K562 (cell line): ENCODE measurements around the gene ACYP2. TPM values are rescaled to one million over a fixed set of nuclear protein-coding genes. Genes with fewer than 3 reads are reported as not detected.

Experiments used
- ASH1L ChIP-seq: fragments of 450-650 bp; IDR thresholded peaks from 2 replicates; pipeline ENCODE4 v1.6.1; 2018; ENCODE audit warnings: borderline replicate concordance, mild to moderate bottlenecking, low read depth; ENCODE audit not compliant: partially characterized antibody
- ATF7 ChIP-seq: fragments of 450-650 bp; IDR thresholded peaks from 2 replicates; pipeline ENCODE4 v1.7.1; 2014; ENCODE audit warnings: mild to moderate bottlenecking, moderate library complexity
- CREM ChIP-seq: IDR thresholded peaks from 2 replicates; pipeline ENCODE4 v1.6.1; 2014; ENCODE audit warnings: antibody characterized with exemption, low read depth
- ERF ChIP-seq: fragments of 450-650 bp; formaldehyde crosslinking; IDR thresholded peaks from 2 replicates; pipeline ENCODE4 v1.4.0; 2020; ENCODE audit warnings: mild to moderate bottlenecking, mixed read lengths
- JUND ChIP-seq, 2 experiments: IDR thresholded peaks; 2 replicates in 1 of 2; 3 replicates in 1 of 2; pipeline ENCODE4 v1.6.1; 2011; ENCODE audit warnings: borderline replicate concordance in 2 of 2, low read depth in 2 of 2, low read length in 2 of 2, improper control_type of control experiment in 1 of 2, missing biosample characterization in 1 of 2, missing genetic modification characterization in 1 of 2, missing genetic modification reagents in 1 of 2
- MAFG ChIP-seq: fragments of 450-650 bp; conservative IDR thresholded peaks from 2 replicates; pipeline ENCODE4 v1.6.1; 2016; ENCODE audit warnings: missing genetic modification characterization, missing compliant biosample characterization
- MCM2 ChIP-seq: fragments of 450-650 bp; IDR thresholded peaks from 2 replicates; pipeline ENCODE4 v1.6.1; 2017; ENCODE audit warnings: low read depth, mild to moderate bottlenecking
- MLLT1 ChIP-seq, 2 experiments: fragments of 450-650 bp; IDR thresholded peaks; 2 replicates each; pipeline ENCODE4 v1.6.1; 2016
- MLX ChIP-seq, 2 experiments: fragments of 450-650 bp in 1 of 2; sonication (generic) in 1 of 2; formaldehyde crosslinking; conservative IDR thresholded peaks; 2 replicates each; pipeline versions ENCODE4 v1.4.0 to v1.8.1; 2020 to 2022; ENCODE audit warnings: mild to moderate bottlenecking in 1 of 2, missing genetic modification reagents in 1 of 2
- NFRKB ChIP-seq: fragments of 450-650 bp; IDR thresholded peaks from 2 replicates; pipeline ENCODE4 v1.6.1; 2016; ENCODE audit warnings: low read depth
- RBM14 ChIP-seq: fragments of 200-400 bp; formaldehyde crosslinking; IDR thresholded peaks from 2 replicates; pipeline ENCODE4 v1.6.1; 2018; ENCODE audit warnings: low read depth, mild to moderate bottlenecking, low read length, moderate library complexity, borderline replicate concordance; ENCODE audit not compliant: insufficient read depth
- TCF15 ChIP-seq: fragments of 250-450 bp; sonication (Bioruptor Pico); IDR thresholded peaks from 2 replicates; pipeline ENCODE4 v1.8.0; 2022; ENCODE audit warnings: moderate library complexity, mild to moderate bottlenecking, inconsistent platforms
- TFAP4 ChIP-seq: sonication (generic); formaldehyde crosslinking; IDR thresholded peaks from 2 replicates; pipeline ENCODE4 v1.8.0; 2022; ENCODE audit warnings: missing genetic modification reagents, mild to moderate bottlenecking, moderate library complexity, borderline replicate concordance
- YY1 ChIP-seq, 3 experiments: IDR thresholded peaks; 2 replicates each; pipeline ENCODE4 v1.6.1; 2011; ENCODE audit warnings: low read length in 2 of 3, mild to moderate bottlenecking in 2 of 3, moderate library complexity in 2 of 3, borderline replicate concordance in 1 of 3, control low read depth in 1 of 3, low read depth in 1 of 3; ENCODE audit not compliant: insufficient read depth in 3 of 3, insufficient replicate concordance in 2 of 3, control insufficient read depth in 1 of 3, insufficient read length in 1 of 3; ENCODE audit errors: extremely low read depth in 1 of 3
- ZFP36 ChIP-seq: fragments of 150-350 bp; IDR thresholded peaks from 2 replicates; pipeline ENCODE4 v1.6.1; 2018; ENCODE audit warnings: low read length, low read depth; ENCODE audit not compliant: partially characterized antibody
- ZKSCAN8 ChIP-seq: fragments of 200-800 bp; sonication (Bioruptor generic); IDR thresholded peaks from 2 replicates; pipeline ENCODE4 v1.6.1; 2016; ENCODE audit warnings: missing genetic modification characterization, missing compliant biosample characterization
- ZNF133 ChIP-seq: fragments of 250-450 bp; sonication (Bioruptor Pico); IDR thresholded peaks from 2 replicates; pipeline ENCODE4 v1.4.0; 2020; ENCODE audit warnings: mild to moderate bottlenecking
- ZNF212 ChIP-seq: fragments of 450-650 bp; formaldehyde crosslinking; IDR thresholded peaks from 2 replicates; pipeline ENCODE4 v1.4.0; 2020; ENCODE audit warnings: mild to moderate bottlenecking
- ZNF561 ChIP-seq: fragments of 450-650 bp; formaldehyde crosslinking; conservative IDR thresholded peaks from 2 replicates; pipeline ENCODE4 v1.4.0; 2020; ENCODE audit warnings: mild to moderate bottlenecking, moderate library complexity
- ZNF76 ChIP-seq: fragments of 250-450 bp; sonication (Bioruptor Pico); IDR thresholded peaks from 2 replicates; pipeline ENCODE4 v1.4.0; 2020; ENCODE audit warnings: mild to moderate bottlenecking, moderate library complexity, borderline replicate concordance
- polyA plus RNA-seq, 8 experiments: library from polyadenylated mRNA; depleted of rRNA in 4 of 8; stranded (reverse) in 5 of 8; unstranded in 3 of 8; fragments of >200 nt; fragmentation: Nextera tagmentation in 2 of 8; fragmentation: Illumina TruSeq in 1 of 8; extraction: Ambion mirVana in 2 of 8; extraction: Trizol in 1 of 8; gene quantifications; 2 replicates each; pipeline versions ENCODE4 v1.2.1 to v1.2.3, GENCODE V29; 2011 to 2014; ENCODE audit warnings: inconsistent platforms in 1 of 8, missing spikeins in 1 of 8
- total RNA-seq, 7 experiments: library from RNA; depleted of rRNA in 6 of 7; stranded (reverse); fragments of >200 nt in 6 of 7; fragmentation: Illumina TruSeq in 2 of 7; extraction: Trizol in 2 of 7; gene quantifications; 2 replicates each; pipeline versions ENCODE4 v1.2.1 to v1.2.3, GENCODE V29; 2011 to 2021; ENCODE audit warnings: low replicate concordance in 1 of 7

ACYP2 gene
- total and polyA plus RNA-seq, 9 of the 15 experiments (the other 6 are each of a cell fraction or from before 2014, with no cell fraction given): 1.0 to 4.1 (median 2.0) TPM

- TF ChIP-seq YY1 (IDR thresholded peaks at IDR 0.05; ENCODE audit: borderline replicate concordance in 1 of 3, control insufficient read depth in 1 of 3, extremely low read depth in 1 of 3, insufficient read depth in 3 of 3, insufficient read length in 1 of 3, insufficient replicate concordance in 2 of 3, low read depth in 1 of 3, low read length in 2 of 3) (peak in 1 of 3 experiments; percentile 48), RBM14 (no peak), ERF (CRISPR knock-in tag) (no peak), ASH1L (no peak), ZNF76 (no peak), ATF7 (peak; percentile 91), ZFP36 (peak; percentile 30), ZNF561 (no peak), JUND (IDR thresholded peaks at IDR 0.05; ENCODE audit: borderline replicate concordance, low read depth, low read length) (peak; percentile 56; the same call in 1 of the 2 replicates), JUND (tag; IDR thresholded peaks at IDR 0.05; ENCODE audit: borderline replicate concordance, low read depth, low read length) (peak; percentile 73; the same call in 2 of the 3 replicates), TFAP4 (CRISPR knock-in tag) (peak; percentile 26; the same call in 1 of the 2 replicates), ZNF212 (CRISPR knock-in tag) (no peak), MLX (CRISPR knock-in tag; conservative IDR thresholded peaks at IDR 0.05) (no peak), MAFG (tag) (no peak), TCF15 (CRISPR knock-in tag) (no peak), ZNF133 (CRISPR knock-in tag) (no peak), MLLT1 (IDR thresholded peaks at IDR 0.05) (peak in 1 of 2 experiments; percentile 71; a peak in 1 of 4 replicates), NFRKB (no peak; the same call in 1 of the 2 replicates), CREM (peak; percentile 36; the same call in 1 of the 2 replicates), ZKSCAN8 (CRISPR knock-in tag) (0 out of 2 replicates have a peak, but pooled peaks have one; percentile 43), MCM2 (no peak)
Observed at GRCh38 chr2:54255230-54256090, 140.0 kb downstream of the ACYP2 start (continued).
